Measurements from ENCODE around the gene PGRMC2. TPM values are rescaled to one million over a fixed set of nuclear protein-coding genes. Genes with fewer than 3 reads are reported as not detected.

Gene PGRMC2
- total RNA-seq, 1 experiment from 2014 or later, result 77.6 TPM

GRCh38 chr4:128277856-128278255, 9.8 kb downstream of the PGRMC2 start:
- H2BK15ac ChIP-seq (ENCODE audit: low read depth, low read length), result no peak overlapping the region
- no peak overlapping the region for H2AFZ ChIP-seq (ENCODE audit: low read length)
- no peak overlapping the region for H4K91ac ChIP-seq (ENCODE audit: insufficient read length, low read depth, low read length)
- H3K56ac ChIP-seq (ENCODE audit: insufficient read length, low read depth, low read length), result no peak overlapping the region
- H2BK5ac ChIP-seq (ENCODE audit: insufficient read length, low read length), result no peak overlapping the region
- peaks cover 20 to 24% of the 10 kb centered on the region in 2 experiments for H3K4me1 Mint-ChIP-seq
- no peak for TF ChIP-seq CTCF (conservative IDR thresholded peaks at IDR 0.05)
- no peak overlapping the region for H3K23ac ChIP-seq (ENCODE audit: insufficient read length, low read depth, low read length)
- H3K14ac ChIP-seq (ENCODE audit: insufficient read depth, low read length), result no peak overlapping the region
- no CpG with 5 or more reads among the region's 3 CpGs for WGBS (ENCODE audit: extremely low coverage, insufficient read length, low lambda C conversion rate)
- no peak overlapping the region for H2BK20ac ChIP-seq (ENCODE audit: low read depth, low read length, poor library complexity, severe bottlenecking)
- no peaks in the 10 kb centered on the region for H3K79me1 ChIP-seq (ENCODE audit: insufficient read depth, low read depth, low read length, poor library complexity, severe bottlenecking)
- no peak overlapping the region for H2BK120ac ChIP-seq (ENCODE audit: low read depth, low read length, poor library complexity, severe bottlenecking)
- peaks cover 3 to 31% (median 11%) of the 10 kb centered on the region in 3 experiments; a peak in 6 of 7 replicates for H3K36me3 Mint-ChIP-seq (ENCODE audit: insufficient read depth in 1 of 3, low read depth in 3 of 3)
- no peak overlapping the region for H3K27ac ChIP-seq (ENCODE audit: insufficient read length, low read depth, low read length)
- H4K8ac ChIP-seq (replicated peaks; ENCODE audit: insufficient read length, low read depth, low read length), result no peak overlapping the region
- H4K20me1 ChIP-seq (ENCODE audit: control insufficient read depth, insufficient read depth, insufficient read length), result no peaks in the 10 kb centered on the region
- no peak overlapping the region for H2AK5ac ChIP-seq (ENCODE audit: insufficient read length, low read length)
- H3K4me1 ChIP-seq (ENCODE audit: insufficient read depth, low read length), result no peaks in the 10 kb centered on the region
- H3K9me3 ChIP-seq (ENCODE audit: control insufficient read depth, low read depth, low read length), result no peaks in the 10 kb centered on the region
- no peak overlapping the region; a peak in 1 of 7 replicates for H3K27ac Mint-ChIP-seq
- no peak overlapping the region for H3K4ac ChIP-seq (ENCODE audit: low read depth, low read length)
- no peak overlapping the region for H3K4me3 Mint-ChIP-seq
- H3T11ph ChIP-seq (ENCODE audit: low read length), result no peak overlapping the region
- H3K27me3 Mint-ChIP-seq (ENCODE audit: low read depth), result no peaks in the 10 kb centered on the region
- no peaks in the 10 kb centered on the region for H3K23me2 ChIP-seq (ENCODE audit: insufficient read length, low read depth, low read length, poor library complexity, severe bottlenecking)
- H3K9ac ChIP-seq (ENCODE audit: extremely low read depth, insufficient read length, low read length), result no peak overlapping the region
- no peaks in the 10 kb centered on the region for H3K27me3 ChIP-seq (ENCODE audit: insufficient read depth, low read length)
- H2BK12ac ChIP-seq (ENCODE audit: insufficient read length, low read depth, low read length), result no peak overlapping the region
- H3K18ac ChIP-seq (ENCODE audit: insufficient read length, low read depth, low read length), result no peak overlapping the region
- H3K9me3 Mint-ChIP-seq, result no peaks in the 10 kb centered on the region
- H4K5ac ChIP-seq (ENCODE audit: insufficient read length, low read depth, low read length), result no peak overlapping the region
- H3K4me2 ChIP-seq (ENCODE audit: insufficient read depth, insufficient read length, low read length), result no peak overlapping the region
- peaks cover 9% of the 10 kb centered on the region; the same call in 1 of the 2 replicates for H3K79me2 ChIP-seq (ENCODE audit: insufficient read depth, low read length)
- no peak for DNase-seq
